IMR-90 (cell line): ENCODE results near the gene PPFIA2.

Experiments
- CHD1 ChIP-seq: IDR thresholded peaks from 2 replicates; pipeline ENCODE4 v1.6.1; 2012; ENCODE audit warnings: low read depth, low read length, improper control_type of control experiment
- POLR2A ChIP-seq: IDR thresholded peaks from 2 replicates; pipeline ENCODE4 v1.6.1; 2012; ENCODE audit warnings: mild to moderate bottlenecking, low read depth, low read length
- RAD21 ChIP-seq: IDR thresholded peaks from 2 replicates; pipeline ENCODE4 v1.6.1; 2012; ENCODE audit warnings: low read length, improper control_type of control experiment
- RCOR1 ChIP-seq: IDR thresholded peaks from 2 replicates; pipeline ENCODE4 v1.6.1; 2012; ENCODE audit warnings: mild to moderate bottlenecking, low read length, improper control_type of control experiment; ENCODE audit not compliant: insufficient replicate concordance
- TF ChIP-seq, protein P1 (sequence below): conservative IDR thresholded peaks from 2 replicates; pipeline ENCODE4 v1.5.1; 2012; ENCODE audit warnings: mild to moderate bottlenecking, low read depth, low read length, improper control_type of control experiment

DNA sequence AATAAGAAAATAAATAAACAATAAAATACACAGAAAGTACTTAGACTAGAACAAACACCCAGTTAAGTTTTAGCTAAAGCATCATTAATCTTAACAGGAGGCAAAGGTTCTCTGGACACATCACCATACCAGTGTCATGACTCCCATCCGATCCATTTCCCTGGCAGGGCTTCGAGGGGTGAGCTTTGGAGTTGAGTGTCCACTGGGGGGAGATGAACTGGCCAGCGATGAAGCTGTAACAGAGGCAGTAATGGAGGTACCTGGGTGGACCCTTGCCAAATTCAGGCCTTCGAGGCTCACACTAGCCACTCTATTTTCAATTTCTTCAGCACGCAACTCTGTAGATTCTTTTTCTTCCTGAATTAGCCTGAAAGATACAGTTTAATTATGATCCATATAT, 411.7 kb downstream of the PPFIA2 start:
- TF ChIP-seq, protein P1, sequence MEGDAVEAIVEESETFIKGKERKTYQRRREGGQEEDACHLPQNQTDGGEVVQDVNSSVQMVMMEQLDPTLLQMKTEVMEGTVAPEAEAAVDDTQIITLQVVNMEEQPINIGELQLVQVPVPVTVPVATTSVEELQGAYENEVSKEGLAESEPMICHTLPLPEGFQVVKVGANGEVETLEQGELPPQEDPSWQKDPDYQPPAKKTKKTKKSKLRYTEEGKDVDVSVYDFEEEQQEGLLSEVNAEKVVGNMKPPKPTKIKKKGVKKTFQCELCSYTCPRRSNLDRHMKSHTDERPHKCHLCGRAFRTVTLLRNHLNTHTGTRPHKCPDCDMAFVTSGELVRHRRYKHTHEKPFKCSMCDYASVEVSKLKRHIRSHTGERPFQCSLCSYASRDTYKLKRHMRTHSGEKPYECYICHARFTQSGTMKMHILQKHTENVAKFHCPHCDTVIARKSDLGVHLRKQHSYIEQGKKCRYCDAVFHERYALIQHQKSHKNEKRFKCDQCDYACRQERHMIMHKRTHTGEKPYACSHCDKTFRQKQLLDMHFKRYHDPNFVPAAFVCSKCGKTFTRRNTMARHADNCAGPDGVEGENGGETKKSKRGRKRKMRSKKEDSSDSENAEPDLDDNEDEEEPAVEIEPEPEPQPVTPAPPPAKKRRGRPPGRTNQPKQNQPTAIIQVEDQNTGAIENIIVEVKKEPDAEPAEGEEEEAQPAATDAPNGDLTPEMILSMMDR, result no peak
- TF ChIP-seq CHD1 (no peak), RCOR1 (no peak), RAD21 (no peak), POLR2A (no peak)
